ENCODE results near the gene MTCH1.

Gene MTCH1

GRCh38 chr6:36985808-36986703, at the start of gene MTCH1:
MTCH1 (minus strand) TSS chr6:36986196; CDS start chr6:36986173, 23 bp downstream.
- peak; percentile 93 for DNase-seq

GRCh38 chr6:37033819-37034795, 48.1 kb upstream of the MTCH1 start:
- DNase-seq: no peak

- DNase-seq: no peak
Observed at GRCh38 chr6:37033255-37033654, 47.3 kb upstream of the MTCH1 start.

- DNase-seq: no peak
Observed at GRCh38 chr6:37032239-37032638, 46.2 kb upstream of the MTCH1 start.

GRCh38 chr6:37030599-37030998, 44.6 kb upstream of the MTCH1 start:
- no peak for DNase-seq

- DNase-seq: peak; percentile 47
Observed at GRCh38 chr6:37029249-37029971, 43.4 kb upstream of the MTCH1 start.

- DNase-seq: no peak
Observed at GRCh38 chr6:37027811-37028469, 41.9 kb upstream of the MTCH1 start.

GRCh38 chr6:37027036-37027720, 41.2 kb upstream of the MTCH1 start:
- DNase-seq: no peak

GRCh38 chr6:37025621-37026466, 39.8 kb upstream of the MTCH1 start:
- no peak for DNase-seq

GRCh38 chr6:37024656-37025337, 38.8 kb upstream of the MTCH1 start:
- DNase-seq: no peak

GRCh38 chr6:37022135-37022863, 36.3 kb upstream of the MTCH1 start:
- no peak for DNase-seq

GRCh38 chr6:37021356-37022129, 35.5 kb upstream of the MTCH1 start:
- DNase-seq: peak; percentile 58

- DNase-seq: no peak
Observed at GRCh38 chr6:37020812-37021211, 34.8 kb upstream of the MTCH1 start.

GRCh38 chr6:37020381-37020780, 34.4 kb upstream of the MTCH1 start:
- DNase-seq: no peak

GRCh38 chr6:37019065-37019450, 33.1 kb upstream of the MTCH1 start:
- DNase-seq: no peak

GRCh38 chr6:37018198-37019064, 32.4 kb upstream of the MTCH1 start:
- DNase-seq: peak; percentile 88

GRCh38 chr6:37017606-37018197, 31.7 kb upstream of the MTCH1 start:
- DNase-seq: peak; percentile 25

Data from activated T-cell treated with anti-CD3 and anti-CD28 coated beads, Interleukin-2, amount 50 U/mL, for 1 hour (primary cell).